GM12872 (cell line): ENCODE results near the gene MKLN1.

Source experiments
- CTCF ChIP-seq: IDR thresholded peaks from 3 replicates; pipeline ENCODE4 v1.5.1; 2011; ENCODE audit warnings: low read depth, mild to moderate bottlenecking, low read length, moderate library complexity; ENCODE audit not compliant: insufficient read depth

The MKLN1 gene

GRCh38 chr7:131371411-131371810 is 43.7 kb downstream of the MKLN1 start:
- no peak for TF ChIP-seq CTCF

- no peak for TF ChIP-seq CTCF
These were observed 44.9 kb downstream of the MKLN1 start for GRCh38 chr7:131372554-131372953.

GRCh38 chr7:131374821-131375220 is 47.1 kb downstream of the MKLN1 start:
- no peak for TF ChIP-seq CTCF

- no peak for TF ChIP-seq CTCF
These were observed 53.6 kb downstream of the MKLN1 start for GRCh38 chr7:131381069-131381838.

GRCh38 chr7:131383417-131384285 is 56.0 kb downstream of the MKLN1 start:
- TF ChIP-seq CTCF: no peak

- TF ChIP-seq CTCF: no peak
These were observed 56.6 kb downstream of the MKLN1 start for GRCh38 chr7:131384286-131384635.

GRCh38 chr7:131385039-131385605 is 57.4 kb downstream of the MKLN1 start:
- TF ChIP-seq CTCF: no peak
